Subcutaneous adipose tissue (tissue), 4 donors: ENCODE results near the gene FARSA. TPM values are rescaled to one million over a fixed set of nuclear protein-coding genes. Genes with fewer than 3 reads are reported as not detected.

Experiments used
- CTCF ChIP-seq: fragments of 450-650 bp; IDR thresholded peaks from one replicate; pipeline ENCODE4 v1.5.1; 2016; ENCODE audit warnings: low read depth, mild to moderate bottlenecking, control low read depth, antibody characterized with exemption, moderate library complexity
- total RNA-seq, 4 donors: library from RNA; depleted of rRNA; stranded (reverse); fragments of >200 nt; gene quantifications; one replicate each; pipeline ENCODE4 v1.1.0, GENCODE V29; 2016

The FARSA gene
- 10 to 100 TPM; 20.1 to 28.6 (median 22.9) TPM for total RNA-seq

GRCh38 chr19:12933287-12934072 is at the start of gene FARSA:
TSS of gene FARSA (minus strand) at chr19:12933711. CDS start at chr19:12933696, 15 bp downstream.
- TF ChIP-seq CTCF = no peak

GRCh38 chr19:12983091-12983490 is 49.6 kb upstream of the FARSA start:
- no peak for TF ChIP-seq CTCF

DNA sequence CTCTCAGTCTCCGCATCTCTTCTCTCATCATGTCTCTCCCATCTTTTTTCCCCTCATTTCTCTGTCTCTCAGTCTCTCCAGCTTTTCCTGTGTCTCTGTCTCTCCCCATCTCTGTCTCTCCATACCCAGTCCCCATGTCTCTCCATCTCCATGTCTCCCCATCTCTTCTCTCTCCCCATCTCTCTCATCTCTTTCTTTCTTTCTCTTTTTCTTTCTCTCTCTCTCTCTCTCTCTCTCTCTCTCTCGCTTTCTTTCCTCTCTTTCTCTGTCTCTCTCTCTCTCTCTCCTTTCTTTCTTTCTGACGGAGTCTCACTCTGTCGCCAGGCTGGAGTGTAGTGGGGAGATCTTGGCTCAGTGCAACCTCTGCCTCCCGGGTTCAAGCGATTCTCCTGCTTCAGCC is 49.1 kb upstream of the FARSA start:
- TF ChIP-seq CTCF = no peak

GRCh38 chr19:12979974-12980373 is 46.5 kb upstream of the FARSA start:
- no peak for TF ChIP-seq CTCF

GRCh38 chr19:12975221-12975741 is 41.8 kb upstream of the FARSA start:
- TF ChIP-seq CTCF = no peak

DNA sequence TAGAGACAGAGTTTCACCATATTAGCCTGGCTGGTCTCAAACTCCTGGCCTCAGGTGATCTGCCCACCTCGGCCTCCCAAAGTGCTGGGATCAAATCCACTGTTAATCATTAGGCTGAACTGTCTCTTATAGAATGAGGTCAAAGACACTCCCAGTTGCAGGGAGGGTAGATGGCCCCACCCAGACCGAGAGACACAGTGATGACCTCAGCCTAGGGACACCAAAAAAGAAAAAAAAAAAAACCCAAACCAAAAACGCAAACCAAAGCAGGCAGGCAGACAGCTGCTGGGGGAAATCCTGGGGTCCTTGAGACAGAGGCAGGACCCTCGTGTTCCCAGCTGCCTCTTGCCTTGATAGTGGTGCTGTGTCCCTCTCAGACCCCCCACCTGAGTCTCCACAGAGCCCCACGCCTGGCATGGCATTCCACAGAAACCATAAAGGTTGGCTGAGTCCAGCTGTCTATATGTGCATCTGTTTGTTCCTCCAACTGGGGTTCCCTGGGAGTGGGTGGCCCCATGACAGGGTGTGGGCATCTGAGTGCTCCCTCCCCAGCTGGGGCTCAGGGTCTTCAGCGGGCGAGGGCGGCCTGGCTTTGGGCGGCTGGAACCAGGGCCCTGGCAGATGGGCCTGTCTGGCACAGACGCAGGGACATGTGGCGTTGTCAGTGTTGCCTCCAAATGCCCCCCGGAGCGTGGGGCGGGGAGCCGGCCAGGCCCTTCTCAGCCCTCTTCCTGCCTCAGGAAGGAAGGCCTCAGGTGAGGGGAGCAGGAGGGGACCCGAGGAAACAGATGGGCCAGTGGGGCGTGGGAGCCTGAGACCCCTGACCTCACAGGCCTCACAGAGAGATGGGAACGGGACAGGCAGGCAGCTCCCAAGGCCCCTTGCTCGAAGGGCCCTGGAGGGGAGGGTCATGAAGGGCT is 41.0 kb upstream of the FARSA start:
- TF ChIP-seq CTCF = no peak

- TF ChIP-seq CTCF = no peak
Observed at GRCh38 chr19:12973236-12973635, 39.7 kb upstream of the FARSA start.
